Measurements from ENCODE around the gene SLC19A3. TPM values are rescaled to one million over a fixed set of nuclear protein-coding genes. Genes with fewer than 3 reads are reported as not detected.
A peak's percentile ranks its signal among the peaks of the same experiment; 100 is the strongest.
"Not testable (repeated sequence)": the region's sequence is repeated elsewhere in the genome, so short reads cannot be mapped to it uniquely, and the experiment has no call there.

SLC19A3 gene
- total RNA-seq, 1 experiment from 2014 or later = 63.8 TPM

DNA sequence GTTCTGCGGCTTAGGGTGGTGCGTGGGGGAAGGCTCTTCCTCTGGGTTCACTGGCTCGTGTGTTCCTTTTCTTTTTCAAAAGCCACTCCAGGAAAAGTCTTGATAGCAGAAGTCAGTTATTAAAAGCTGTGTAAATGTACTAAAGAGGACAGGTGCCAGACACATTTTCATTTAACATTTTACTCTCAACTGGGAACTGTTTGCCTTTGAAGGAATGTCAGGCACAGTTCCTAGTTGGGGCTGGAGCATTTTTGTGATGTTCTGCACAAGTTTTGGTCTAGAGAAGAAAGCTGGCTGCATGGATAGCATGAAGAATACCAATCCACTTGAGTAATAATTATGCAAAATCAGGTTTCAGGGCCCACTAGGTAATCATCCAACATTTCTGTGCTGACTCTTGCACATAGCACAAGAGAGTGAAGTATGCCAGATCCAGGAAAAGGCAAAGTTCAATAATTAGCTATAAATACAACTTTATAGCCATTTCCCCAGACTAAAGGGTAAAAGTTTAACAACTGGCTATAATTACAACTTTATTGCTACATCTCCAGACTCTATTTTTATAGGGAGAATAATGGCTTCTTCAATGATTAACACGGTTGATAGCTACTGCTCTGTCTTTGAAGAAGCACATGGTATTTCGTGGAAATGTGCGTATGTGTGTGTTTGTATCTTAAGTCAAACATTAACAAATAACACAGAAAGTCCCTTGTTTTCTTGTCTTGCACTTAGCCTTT lies 44.1 kb upstream of the SLC19A3 start:
- TF ChIP-seq, protein P1, sequence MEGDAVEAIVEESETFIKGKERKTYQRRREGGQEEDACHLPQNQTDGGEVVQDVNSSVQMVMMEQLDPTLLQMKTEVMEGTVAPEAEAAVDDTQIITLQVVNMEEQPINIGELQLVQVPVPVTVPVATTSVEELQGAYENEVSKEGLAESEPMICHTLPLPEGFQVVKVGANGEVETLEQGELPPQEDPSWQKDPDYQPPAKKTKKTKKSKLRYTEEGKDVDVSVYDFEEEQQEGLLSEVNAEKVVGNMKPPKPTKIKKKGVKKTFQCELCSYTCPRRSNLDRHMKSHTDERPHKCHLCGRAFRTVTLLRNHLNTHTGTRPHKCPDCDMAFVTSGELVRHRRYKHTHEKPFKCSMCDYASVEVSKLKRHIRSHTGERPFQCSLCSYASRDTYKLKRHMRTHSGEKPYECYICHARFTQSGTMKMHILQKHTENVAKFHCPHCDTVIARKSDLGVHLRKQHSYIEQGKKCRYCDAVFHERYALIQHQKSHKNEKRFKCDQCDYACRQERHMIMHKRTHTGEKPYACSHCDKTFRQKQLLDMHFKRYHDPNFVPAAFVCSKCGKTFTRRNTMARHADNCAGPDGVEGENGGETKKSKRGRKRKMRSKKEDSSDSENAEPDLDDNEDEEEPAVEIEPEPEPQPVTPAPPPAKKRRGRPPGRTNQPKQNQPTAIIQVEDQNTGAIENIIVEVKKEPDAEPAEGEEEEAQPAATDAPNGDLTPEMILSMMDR (IDR thresholded peaks at IDR 0.05; ENCODE audit: unreplicated experiment) = no peak
- Mint-ChIP-seq H3K27me3 (ENCODE audit: unreplicated experiment) (no peaks in the 10 kb centered on the region), H3K36me3 (ENCODE audit: insufficient read depth, unreplicated experiment) (peaks cover 21% of the 10 kb centered on the region), H3K9me3 (ENCODE audit: low read depth, unreplicated experiment) (peaks cover 2% of the 10 kb centered on the region), H3K4me3 (ENCODE audit: low read depth, unreplicated experiment) (peak overlapping the region; percentile 12), H3K27ac (ENCODE audit: unreplicated experiment) (peak overlapping the region; percentile 98), H3K4me1 (ENCODE audit: low read depth, unreplicated experiment) (peaks cover 53% of the 10 kb centered on the region)
- BruUV-seq (replicated peaks) = TSS peak; percentile 93
- CTCF ChIA-PET = interaction anchor here (0.7 to 1.8 kb wide), 11 partner anchors 34 to 610 kb away, joined by 3 to 10 read pairs (median 4); no protein-coding TSS in a partner anchor
- peak; percentile 34 for DNase-seq
- intact Hi-C loops (cut with micrococcal nuclease; ENCODE audit: unreplicated experiment) = loop anchor here (1.0 to 10.0 kb wide), 4 partner anchors 46 to 290 kb away; partner anchors contain the start of gene AGFG1

DNA sequence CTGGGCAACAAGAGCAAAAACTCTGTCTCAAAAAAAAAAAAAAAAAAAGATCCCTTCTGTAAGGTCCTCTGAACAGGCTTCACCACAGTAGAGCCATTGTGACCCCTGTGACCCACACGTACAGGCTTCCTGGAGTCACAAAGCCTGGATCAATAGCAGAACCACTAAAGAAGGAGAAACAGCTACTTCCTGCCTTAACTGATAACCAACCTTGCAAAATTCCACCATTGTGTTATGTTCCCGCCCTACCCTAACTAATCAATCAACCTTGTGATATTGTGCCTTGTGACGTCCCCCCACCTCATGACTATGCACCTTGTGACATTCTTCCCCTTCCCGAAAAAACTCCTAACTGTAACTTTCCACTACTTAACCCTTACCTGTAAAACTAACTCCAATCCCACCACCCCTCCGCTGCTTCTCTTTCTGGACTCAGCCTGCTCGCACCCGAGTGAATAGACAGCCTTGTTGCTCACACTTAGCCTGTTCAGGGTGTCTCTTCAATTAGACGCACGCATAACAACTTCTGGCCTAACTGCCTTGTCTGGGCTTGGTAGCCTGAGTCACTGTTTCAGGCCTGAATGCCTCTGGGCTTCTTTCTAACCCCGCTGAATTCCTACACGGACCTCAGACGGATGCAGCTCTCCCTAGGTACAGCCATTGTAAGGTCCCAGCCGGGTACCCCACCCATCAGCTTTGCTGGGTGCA lies 41.7 kb upstream of the SLC19A3 start:
- H3K27me3 Mint-ChIP-seq (ENCODE audit: unreplicated experiment) = no peaks in the 10 kb centered on the region
- peaks cover 21% of the 10 kb centered on the region for H3K36me3 Mint-ChIP-seq (ENCODE audit: insufficient read depth, unreplicated experiment)
- peak overlapping the region; percentile 39 for H3K4me3 Mint-ChIP-seq (ENCODE audit: low read depth, unreplicated experiment)
- peaks cover 37% of the 10 kb centered on the region for H3K4me1 Mint-ChIP-seq (ENCODE audit: low read depth, unreplicated experiment)
- TF ChIP-seq, protein P1 (IDR thresholded peaks at IDR 0.05; ENCODE audit: unreplicated experiment) = no peak
- intact Hi-C loops (cut with micrococcal nuclease; ENCODE audit: unreplicated experiment) = loop anchor here (5.0 to 10.0 kb wide), 3 partner anchors 57 to 287 kb away; partner anchors contain the start of gene AGFG1
- CTCF ChIA-PET = interaction anchor here (0.6 to 1.6 kb wide), 4 partner anchors 45 to 353 kb away, joined by 3 to 8 read pairs (median 4); no protein-coding TSS in a partner anchor
- BruUV-seq (replicated peaks) = TSS peak; percentile 13
- peak; percentile 87 for DNase-seq
- peaks cover 5% of the 10 kb centered on the region for H3K9me3 Mint-ChIP-seq (ENCODE audit: low read depth, unreplicated experiment)
- peak overlapping the region; percentile 98 for H3K27ac Mint-ChIP-seq (ENCODE audit: unreplicated experiment)

DNA sequence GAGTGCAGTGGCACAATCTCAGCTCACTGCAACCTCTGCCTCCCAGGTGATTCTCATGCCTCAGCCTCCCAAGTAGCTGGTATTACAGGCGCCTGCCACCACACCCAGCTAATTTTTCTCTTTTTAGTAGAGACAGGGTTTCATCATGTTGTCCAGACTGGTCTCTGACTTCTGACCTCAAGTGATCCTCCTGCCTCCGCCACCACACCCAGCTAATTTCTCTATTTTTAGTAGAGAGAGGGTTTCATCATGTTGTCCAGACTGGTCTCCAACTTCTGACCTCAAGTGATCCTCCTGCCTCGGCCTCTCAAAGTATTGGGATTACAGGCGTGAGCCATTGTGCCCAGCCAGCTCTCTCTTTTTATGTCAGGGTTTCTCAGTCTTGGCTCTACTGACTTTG lies 38.4 kb upstream of the SLC19A3 start:
- H3K27ac Mint-ChIP-seq (ENCODE audit: unreplicated experiment) = peak overlapping the region; percentile 12

DNA sequence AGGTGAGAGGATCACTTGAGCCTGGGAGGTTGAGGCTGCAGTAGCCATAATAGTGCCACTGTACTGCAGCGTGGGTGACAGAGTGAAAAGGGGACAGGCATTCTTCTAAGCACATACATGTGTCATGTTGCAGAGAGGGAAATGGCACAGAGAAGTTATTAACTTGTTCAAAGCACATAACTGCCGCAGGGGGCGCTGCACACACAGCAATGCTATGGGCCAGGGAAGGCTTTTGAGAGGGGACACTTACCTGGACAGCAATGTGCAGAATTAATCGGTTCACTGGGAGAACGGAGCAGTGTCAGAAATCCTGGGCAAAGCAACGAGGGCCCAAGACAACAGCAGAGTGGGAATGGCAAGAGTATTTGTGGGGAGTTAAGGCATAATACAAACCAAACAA lies 30.3 kb upstream of the SLC19A3 start:
- H3K36me3 Mint-ChIP-seq (ENCODE audit: insufficient read depth, unreplicated experiment) = no peaks in the 10 kb centered on the region
- no TSS peak for BruUV-seq (replicated peaks)
- H3K4me1 Mint-ChIP-seq (ENCODE audit: low read depth, unreplicated experiment) = peaks cover 16% of the 10 kb centered on the region
- no peak for DNase-seq
- H3K4me3 Mint-ChIP-seq (ENCODE audit: low read depth, unreplicated experiment) = no peak overlapping the region
- no peaks in the 10 kb centered on the region for H3K9me3 Mint-ChIP-seq (ENCODE audit: low read depth, unreplicated experiment)
- intact Hi-C loops (cut with micrococcal nuclease; ENCODE audit: unreplicated experiment) = no loop called here
- TF ChIP-seq, protein P1 (IDR thresholded peaks at IDR 0.05; ENCODE audit: unreplicated experiment) = no peak
- no peak overlapping the region for H3K27ac Mint-ChIP-seq (ENCODE audit: unreplicated experiment)
- CTCF ChIA-PET = no interaction called here
- no peaks in the 10 kb centered on the region for H3K27me3 Mint-ChIP-seq (ENCODE audit: unreplicated experiment)

More for the DNA sequence above, 38.4 kb upstream of the SLC19A3 start:
- Mint-ChIP-seq H3K36me3 (ENCODE audit: insufficient read depth, unreplicated experiment) (peaks cover 15% of the 10 kb centered on the region), H3K4me1 (ENCODE audit: low read depth, unreplicated experiment) (peaks cover 31% of the 10 kb centered on the region)
- DNase-seq; H3K27me3 Mint-ChIP-seq (ENCODE audit: unreplicated experiment); BruUV-seq (replicated peaks); H3K9me3 Mint-ChIP-seq (ENCODE audit: low read depth, unreplicated experiment); intact Hi-C loops (cut with micrococcal nuclease; ENCODE audit: unreplicated experiment); H3K4me3 Mint-ChIP-seq (ENCODE audit: low read depth, unreplicated experiment): not testable (repeated sequence)
- CTCF ChIA-PET = interaction anchor here (1.6 kb wide), 1 partner anchor 98 kb away, joined by 5 read pairs; no protein-coding TSS in a partner anchor

All from Calu3 (cell line).